Measurements from ENCODE around the gene CRISP3. TPM values are rescaled to one million over a fixed set of nuclear protein-coding genes. Genes with fewer than 3 reads are reported as not detected.

CRISP3 gene
- total RNA-seq, result not detected
- not detected for polyA plus RNA-seq (ENCODE audit: insufficient read depth, low read depth, low replicate concordance)
- long read RNA-seq, donor 1, result 0 reads
- long read RNA-seq, donor 2, result 0 reads
- long read RNA-seq, donor 3, result 0 reads
- long read RNA-seq, donor 4, result 0 reads
- long read RNA-seq, donor 5, result 0 reads
- long read RNA-seq, donor 6, result 0 reads
- long read RNA-seq, donor 7, result 0 reads
- long read RNA-seq, donor 8, result 0 reads
- long read RNA-seq, donor 9, result 0 reads
- long read RNA-seq, donor 10, result 0 reads

GRCh38 chr6:49744259-49744658 lies at the start of gene CRISP3:
CRISP3 (minus strand) TSS chr6:49744388; CDS start chr6:49744367, 21 bp downstream.
- DNase-seq (no peak), FAIRE-seq (no peak)
- TF ChIP-seq, protein P1, sequence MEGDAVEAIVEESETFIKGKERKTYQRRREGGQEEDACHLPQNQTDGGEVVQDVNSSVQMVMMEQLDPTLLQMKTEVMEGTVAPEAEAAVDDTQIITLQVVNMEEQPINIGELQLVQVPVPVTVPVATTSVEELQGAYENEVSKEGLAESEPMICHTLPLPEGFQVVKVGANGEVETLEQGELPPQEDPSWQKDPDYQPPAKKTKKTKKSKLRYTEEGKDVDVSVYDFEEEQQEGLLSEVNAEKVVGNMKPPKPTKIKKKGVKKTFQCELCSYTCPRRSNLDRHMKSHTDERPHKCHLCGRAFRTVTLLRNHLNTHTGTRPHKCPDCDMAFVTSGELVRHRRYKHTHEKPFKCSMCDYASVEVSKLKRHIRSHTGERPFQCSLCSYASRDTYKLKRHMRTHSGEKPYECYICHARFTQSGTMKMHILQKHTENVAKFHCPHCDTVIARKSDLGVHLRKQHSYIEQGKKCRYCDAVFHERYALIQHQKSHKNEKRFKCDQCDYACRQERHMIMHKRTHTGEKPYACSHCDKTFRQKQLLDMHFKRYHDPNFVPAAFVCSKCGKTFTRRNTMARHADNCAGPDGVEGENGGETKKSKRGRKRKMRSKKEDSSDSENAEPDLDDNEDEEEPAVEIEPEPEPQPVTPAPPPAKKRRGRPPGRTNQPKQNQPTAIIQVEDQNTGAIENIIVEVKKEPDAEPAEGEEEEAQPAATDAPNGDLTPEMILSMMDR (IDR thresholded peaks at IDR 0.05; ENCODE audit: borderline replicate concordance, extremely low read depth, insufficient read depth), result no peak
- no peaks in the 10 kb centered on the region for H3K9me3 ChIP-seq (ENCODE audit: control insufficient read depth in 2 of 3, insufficient read depth in 1 of 3, low read length in 3 of 3)
- no peak within 1 kb of the TSS for H3K27ac ChIP-seq (ENCODE audit: low read depth in 2 of 2, low read length in 2 of 2)
- intact Hi-C loops (cut with DNase I), result no loop called here
- H3K4me3 ChIP-seq (ENCODE audit: low read length in 3 of 3), result no peak within 1 kb of the TSS
- H3K36me3 ChIP-seq (ENCODE audit: control insufficient read depth in 2 of 3, insufficient read depth in 3 of 3, low read length in 3 of 3), result no peaks in the 10 kb centered on the region
- no peaks in the 10 kb centered on the region for H3K27me3 ChIP-seq (ENCODE audit: control insufficient read depth, insufficient read depth, low read length)
- H3K9ac ChIP-seq (ENCODE audit: low read length in 3 of 3), result no peak within 1 kb of the TSS
- H3K4me1 ChIP-seq (ENCODE audit: control insufficient read depth in 2 of 3, insufficient read depth in 2 of 3, low read depth in 1 of 3, low read length in 3 of 3), result no peaks in the 10 kb centered on the region

GRCh38 chr6:49790341-49790740 lies 46.2 kb upstream of the CRISP3 start:
- no peak overlapping the region for H3K27ac ChIP-seq (ENCODE audit: low read depth in 2 of 2, low read length in 2 of 2)
- H3K9me3 ChIP-seq (ENCODE audit: control insufficient read depth in 2 of 3, insufficient read depth in 1 of 3, low read length in 3 of 3), result no peaks in the 10 kb centered on the region
- no peak for FAIRE-seq
- DNase-seq, result no peak
- intact Hi-C loops (cut with DNase I), result no loop called here
- no peak overlapping the region for H3K9ac ChIP-seq (ENCODE audit: low read length in 3 of 3)
- TF ChIP-seq, protein P1 (IDR thresholded peaks at IDR 0.05; ENCODE audit: borderline replicate concordance, extremely low read depth, insufficient read depth), result no peak
- H3K36me3 ChIP-seq (ENCODE audit: control insufficient read depth in 2 of 3, insufficient read depth in 3 of 3, low read length in 3 of 3), result no peaks in the 10 kb centered on the region
- H3K4me1 ChIP-seq (ENCODE audit: control insufficient read depth in 2 of 3, insufficient read depth in 2 of 3, low read depth in 1 of 3, low read length in 3 of 3), result no peaks in the 10 kb centered on the region
- no peak overlapping the region for H3K4me3 ChIP-seq (ENCODE audit: low read length in 3 of 3)
- H3K27me3 ChIP-seq (ENCODE audit: control insufficient read depth, insufficient read depth, low read length), result no peaks in the 10 kb centered on the region

GRCh38 chr6:49787176-49787575 lies 43.0 kb upstream of the CRISP3 start, which contains the start of gene PGK2:
PGK2 (minus strand) TSS chr6:49787285; CDS start chr6:49787187, 98 bp downstream.
- Histone ChIP-seq H3K4me3 (ENCODE audit: low read length in 3 of 3) (no peak within 1 kb of the TSS), H3K9ac (ENCODE audit: low read length in 3 of 3) (no peak within 1 kb of the TSS), H3K27ac (ENCODE audit: low read depth in 2 of 2, low read length in 2 of 2) (no peak within 1 kb of the TSS), H3K4me1 (ENCODE audit: control insufficient read depth in 2 of 3, insufficient read depth in 2 of 3, low read depth in 1 of 3, low read length in 3 of 3) (no peaks in the 10 kb centered on the region), H3K36me3 (ENCODE audit: control insufficient read depth in 2 of 3, insufficient read depth in 3 of 3, low read length in 3 of 3) (no peaks in the 10 kb centered on the region), H3K27me3 (ENCODE audit: control insufficient read depth, insufficient read depth, low read length) (no peaks in the 10 kb centered on the region), H3K9me3 (ENCODE audit: control insufficient read depth in 2 of 3, insufficient read depth in 1 of 3, low read length in 3 of 3) (no peaks in the 10 kb centered on the region)
- DNase-seq, result no peak
- TF ChIP-seq, protein P1 (IDR thresholded peaks at IDR 0.05; ENCODE audit: borderline replicate concordance, extremely low read depth, insufficient read depth), result no peak
- FAIRE-seq, result no peak
- intact Hi-C loops (cut with DNase I), result no loop called here
